ENCODE measurements around the gene SPEF2. TPM values are rescaled to one million over a fixed set of nuclear protein-coding genes. Genes with fewer than 3 reads are reported as not detected.

Gene SPEF2
- total and polyA plus RNA-seq, 10 of the 15 experiments (the other 5 are each of a cell fraction or from before 2014, with no cell fraction given): 0.03 to 2.0 (median 0.07) TPM; not detected in 3

DNA sequence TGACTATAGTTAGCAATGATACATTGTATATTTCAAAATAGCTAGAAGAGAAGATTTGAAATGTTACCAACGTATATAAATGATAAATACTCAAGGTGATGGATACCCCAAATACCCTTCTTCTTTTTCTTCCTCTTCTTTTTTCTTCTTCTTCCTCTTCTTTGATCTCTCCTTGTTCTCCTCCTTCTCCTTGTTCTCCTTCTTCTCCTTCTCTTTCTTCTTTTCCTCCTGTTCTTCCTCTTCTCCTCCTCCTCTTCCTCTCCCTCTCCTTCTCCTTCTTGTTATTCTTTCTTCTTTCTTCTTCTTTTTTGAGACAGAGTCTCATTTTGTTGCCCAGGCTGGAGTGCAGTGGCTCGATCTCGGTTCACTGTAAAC, 616 bp upstream of the SPEF2 start:
- TF ChIP-seq RAD51 (IDR thresholded peaks at IDR 0.05) (no peak), SP1 (IDR thresholded peaks at IDR 0.05; ENCODE audit: low read depth, low read length) (no peak), SUPT20H (IDR thresholded peaks at IDR 0.05; ENCODE audit: borderline replicate concordance, control insufficient read depth, low read depth, low read length) (no peak), RFX5 (IDR thresholded peaks at IDR 0.05; ENCODE audit: low read depth, low read length) (no peak), CBX5 (IDR thresholded peaks at IDR 0.05; ENCODE audit: low read depth) (no peak), IKZF2 (IDR thresholded peaks at IDR 0.05) (no peak), TARDBP (IDR thresholded peaks at IDR 0.05; ENCODE audit: borderline replicate concordance) (no peak), BHLHE40 (IDR thresholded peaks at IDR 0.05; ENCODE audit: borderline replicate concordance in 1 of 2, low read depth in 2 of 2, low read length in 1 of 2) (no peak)
- TF ChIP-seq, protein P1, sequence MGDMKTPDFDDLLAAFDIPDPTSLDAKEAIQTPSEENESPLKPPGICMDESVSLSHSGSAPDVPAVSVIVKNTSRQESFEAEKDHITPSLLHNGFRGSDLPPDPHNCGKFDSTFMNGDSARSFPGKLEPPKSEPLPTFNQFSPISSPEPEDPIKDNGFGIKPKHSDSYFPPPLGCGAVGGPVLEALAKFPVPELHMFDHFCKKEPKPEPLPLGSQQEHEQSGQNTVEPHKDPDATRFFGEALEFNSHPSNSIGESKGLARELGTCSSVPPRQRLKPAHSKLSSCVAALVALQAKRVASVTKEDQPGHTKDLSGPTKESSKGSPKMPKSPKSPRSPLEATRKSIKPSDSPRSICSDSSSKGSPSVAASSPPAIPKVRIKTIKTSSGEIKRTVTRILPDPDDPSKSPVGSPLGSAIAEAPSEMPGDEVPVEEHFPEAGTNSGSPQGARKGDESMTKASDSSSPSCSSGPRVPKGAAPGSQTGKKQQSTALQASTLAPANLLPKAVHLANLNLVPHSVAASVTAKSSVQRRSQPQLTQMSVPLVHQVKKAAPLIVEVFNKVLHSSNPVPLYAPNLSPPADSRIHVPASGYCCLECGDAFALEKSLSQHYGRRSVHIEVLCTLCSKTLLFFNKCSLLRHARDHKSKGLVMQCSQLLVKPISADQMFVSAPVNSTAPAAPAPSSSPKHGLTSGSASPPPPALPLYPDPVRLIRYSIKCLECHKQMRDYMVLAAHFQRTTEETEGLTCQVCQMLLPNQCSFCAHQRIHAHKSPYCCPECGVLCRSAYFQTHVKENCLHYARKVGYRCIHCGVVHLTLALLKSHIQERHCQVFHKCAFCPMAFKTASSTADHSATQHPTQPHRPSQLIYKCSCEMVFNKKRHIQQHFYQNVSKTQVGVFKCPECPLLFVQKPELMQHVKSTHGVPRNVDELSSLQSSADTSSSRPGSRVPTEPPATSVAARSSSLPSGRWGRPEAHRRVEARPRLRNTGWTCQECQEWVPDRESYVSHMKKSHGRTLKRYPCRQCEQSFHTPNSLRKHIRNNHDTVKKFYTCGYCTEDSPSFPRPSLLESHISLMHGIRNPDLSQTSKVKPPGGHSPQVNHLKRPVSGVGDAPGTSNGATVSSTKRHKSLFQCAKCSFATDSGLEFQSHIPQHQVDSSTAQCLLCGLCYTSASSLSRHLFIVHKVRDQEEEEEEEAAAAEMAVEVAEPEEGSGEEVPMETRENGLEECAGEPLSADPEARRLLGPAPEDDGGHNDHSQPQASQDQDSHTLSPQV (IDR thresholded peaks at IDR 0.05): no peak
- FAIRE-seq (no peak), DNase-seq (ENCODE audit: low read depth, low spot score) (no peak), ATAC-seq (no peak)
- no TSS peak for BruUV-seq (replicated peaks)
- no peaks in the 10 kb centered on the region; the same call in 2 of the 3 replicates for H3K9me3 ChIP-seq (replicated peaks; ENCODE audit: control insufficient read depth, insufficient read depth, low read length)
- ChIA-PET SMC1A (ENCODE audit: uncharacterized antibody, unreplicated experiment) (interaction anchor here (0.5 to 1.3 kb wide), 3 partner anchors 308 to 387 kb away, joined by 3 to 4 read pairs (median 3); partner anchors contain the start of gene PRLR), RAD21 (ENCODE audit: unreplicated experiment) (interaction anchor here (1.6 kb wide), 1 partner anchor 308 kb away, joined by 3 read pairs; no protein-coding TSS in a partner anchor), POLR2A (no interaction called here), CTCF (interaction anchor here (0.9 to 1.8 kb wide), 4 partner anchors 10 to 310 kb away, joined by 4 to 5 read pairs (median 4); no protein-coding TSS in a partner anchor)
- H3K79me2 ChIP-seq (ENCODE audit: control insufficient read depth, insufficient read depth, low read length): no peaks in the 10 kb centered on the region
- H3K9ac ChIP-seq (ENCODE audit: control insufficient read depth, insufficient read depth, low read length): no peak overlapping the region
- no peak overlapping the region for H3K27ac ChIP-seq (ENCODE audit: control insufficient read depth, insufficient read depth)
- WGBS (ENCODE audit: insufficient coverage, insufficient replicate concordance, low lambda C conversion rate, missing lambda C conversion rate): 0% methylated on average over 3 of the region's 3 CpGs
- no peaks in the 10 kb centered on the region for H4K20me1 ChIP-seq (ENCODE audit: control insufficient read depth, insufficient read depth)
- intact Hi-C loops (cut with micrococcal nuclease; ENCODE audit: unreplicated experiment) (no loop called here), in situ Hi-C loops (cut with MboI) (no loop called here)
- H3K36me3 ChIP-seq (ENCODE audit: control insufficient read depth in 2 of 2, insufficient read depth in 2 of 2, low read length in 1 of 2): no peaks in the 10 kb centered on the region
- H3K27me3 ChIP-seq (replicated peaks in 1 of 2; ENCODE audit: control insufficient read depth in 2 of 2, insufficient read depth in 2 of 2, low read length in 1 of 2): no peaks in the 10 kb centered on the region
- no peaks in the 10 kb centered on the region for H3K4me1 ChIP-seq (ENCODE audit: control insufficient read depth, insufficient read depth, low read length)
- H2AFZ ChIP-seq (ENCODE audit: control insufficient read depth, low read depth, low read length): no peak overlapping the region
- no peak overlapping the region for H3K4me2 ChIP-seq (ENCODE audit: control insufficient read depth, insufficient read depth)
- no peak overlapping the region for H3K4me3 ChIP-seq
